Measurements from ENCODE around the gene RALGPS2.

The RALGPS2 gene, protein sequence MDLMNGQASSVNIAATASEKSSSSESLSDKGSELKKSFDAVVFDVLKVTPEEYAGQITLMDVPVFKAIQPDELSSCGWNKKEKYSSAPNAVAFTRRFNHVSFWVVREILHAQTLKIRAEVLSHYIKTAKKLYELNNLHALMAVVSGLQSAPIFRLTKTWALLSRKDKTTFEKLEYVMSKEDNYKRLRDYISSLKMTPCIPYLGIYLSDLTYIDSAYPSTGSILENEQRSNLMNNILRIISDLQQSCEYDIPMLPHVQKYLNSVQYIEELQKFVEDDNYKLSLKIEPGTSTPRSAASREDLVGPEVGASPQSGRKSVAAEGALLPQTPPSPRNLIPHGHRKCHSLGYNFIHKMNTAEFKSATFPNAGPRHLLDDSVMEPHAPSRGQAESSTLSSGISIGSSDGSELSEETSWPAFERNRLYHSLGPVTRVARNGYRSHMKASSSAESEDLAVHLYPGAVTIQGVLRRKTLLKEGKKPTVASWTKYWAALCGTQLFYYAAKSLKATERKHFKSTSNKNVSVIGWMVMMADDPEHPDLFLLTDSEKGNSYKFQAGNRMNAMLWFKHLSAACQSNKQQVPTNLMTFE

GRCh38 chr1:178724728-178725465 lies at the start of gene RALGPS2:
TSS of gene RALGPS2 (plus strand) at chr1:178725244. CDS start at chr1:178776765, 51,521 bp downstream.
- DNase-seq, result peak; percentile 26

GRCh38 chr1:178679237-178679636 lies 45.8 kb upstream of the RALGPS2 start:
- no peak for DNase-seq

DNA sequence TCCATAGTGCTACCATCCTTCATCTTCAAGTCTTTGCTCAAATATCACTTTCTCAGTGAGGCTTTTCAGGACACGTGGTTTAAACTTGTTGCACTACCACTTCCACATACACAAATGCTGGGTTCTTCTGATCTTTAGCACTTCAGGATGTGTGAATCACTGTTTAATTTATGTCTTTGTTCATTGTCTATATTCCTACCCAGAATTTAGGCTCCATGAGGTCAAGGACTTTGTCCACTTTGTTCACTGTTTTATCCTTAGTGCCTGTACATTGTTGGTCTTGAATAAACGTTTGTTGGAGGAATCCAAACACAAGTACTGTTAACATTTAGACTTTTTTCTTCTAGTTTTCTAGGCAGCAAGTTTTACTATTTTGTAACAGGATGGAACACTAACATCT lies 42.6 kb upstream of the RALGPS2 start:
- no peak for DNase-seq

GRCh38 chr1:178682886-178683285 lies 42.2 kb upstream of the RALGPS2 start:
- DNase-seq, result no peak

- DNase-seq, result no peak
Observed at GRCh38 chr1:178683291-178683690, 41.8 kb upstream of the RALGPS2 start.

GRCh38 chr1:178684111-178684510 lies 40.9 kb upstream of the RALGPS2 start:
- DNase-seq, result no peak

- no peak for DNase-seq
Observed at GRCh38 chr1:178684542-178685000, 40.5 kb upstream of the RALGPS2 start.

DNA sequence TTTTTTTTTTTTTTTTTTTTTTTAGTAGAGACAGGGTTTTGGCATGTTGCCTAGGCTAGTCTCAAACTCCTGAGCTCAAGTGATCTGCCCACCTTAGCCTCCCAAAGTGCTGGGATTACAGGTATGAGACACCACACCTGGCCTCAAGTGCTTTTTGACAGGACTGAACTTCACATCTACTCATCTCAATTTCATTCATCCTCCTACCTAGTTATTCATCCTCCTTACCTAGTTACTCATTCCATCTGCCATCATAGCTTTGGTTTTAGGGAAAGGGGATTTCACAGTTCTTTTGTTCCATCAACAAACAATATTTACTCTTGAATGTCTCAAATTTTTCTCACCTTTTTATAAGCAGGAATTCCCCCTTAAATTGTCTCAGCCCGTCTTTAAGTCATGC lies 38.6 kb upstream of the RALGPS2 start:
- no peak for DNase-seq

DNA sequence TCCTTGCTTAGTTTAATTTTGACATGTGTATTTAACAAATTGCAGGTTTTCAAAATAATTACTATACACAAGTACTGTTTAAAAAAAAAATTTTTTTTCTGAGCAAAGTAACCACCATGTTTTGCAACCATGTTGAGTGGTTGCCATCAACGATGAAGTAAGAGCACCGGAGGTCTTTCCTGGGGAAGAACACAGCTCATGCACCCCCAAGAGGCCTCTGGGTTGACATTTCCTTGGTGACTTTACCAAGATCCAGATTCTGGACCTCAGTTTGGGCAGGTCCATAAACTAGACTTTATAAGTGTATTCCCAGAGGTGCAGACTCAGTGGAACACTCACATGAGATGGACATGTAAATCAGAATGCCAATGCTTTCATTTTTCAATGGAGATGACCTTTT lies 36.8 kb upstream of the RALGPS2 start:
- no peak for DNase-seq

GRCh38 chr1:178689769-178690168 lies 35.3 kb upstream of the RALGPS2 start:
- no peak for DNase-seq

GRCh38 chr1:178690496-178690895 lies 34.5 kb upstream of the RALGPS2 start:
- no peak for DNase-seq

GRCh38 chr1:178692564-178693327 lies 32.3 kb upstream of the RALGPS2 start:
- DNase-seq, result no peak

DNA sequence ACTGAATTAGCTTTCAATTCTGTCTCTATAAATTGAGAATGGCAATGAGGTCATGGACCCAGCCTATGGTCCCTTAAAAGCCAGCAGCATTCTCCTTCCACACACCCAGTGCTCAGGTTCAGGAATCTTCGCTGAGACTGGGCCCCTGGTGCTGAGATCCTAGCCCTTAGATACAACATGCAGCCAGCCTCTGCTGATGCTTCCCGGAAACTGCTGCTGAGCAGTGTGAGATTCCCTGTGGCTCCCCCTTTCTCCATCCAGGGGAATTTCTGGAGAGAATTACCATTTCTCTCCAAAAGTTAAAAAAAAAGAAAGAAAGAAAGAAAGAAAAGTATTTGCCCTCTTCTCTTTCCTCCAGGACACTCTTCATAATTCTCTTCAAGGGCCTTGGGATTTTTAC lies 31.7 kb upstream of the RALGPS2 start:
- no peak for DNase-seq

DNA sequence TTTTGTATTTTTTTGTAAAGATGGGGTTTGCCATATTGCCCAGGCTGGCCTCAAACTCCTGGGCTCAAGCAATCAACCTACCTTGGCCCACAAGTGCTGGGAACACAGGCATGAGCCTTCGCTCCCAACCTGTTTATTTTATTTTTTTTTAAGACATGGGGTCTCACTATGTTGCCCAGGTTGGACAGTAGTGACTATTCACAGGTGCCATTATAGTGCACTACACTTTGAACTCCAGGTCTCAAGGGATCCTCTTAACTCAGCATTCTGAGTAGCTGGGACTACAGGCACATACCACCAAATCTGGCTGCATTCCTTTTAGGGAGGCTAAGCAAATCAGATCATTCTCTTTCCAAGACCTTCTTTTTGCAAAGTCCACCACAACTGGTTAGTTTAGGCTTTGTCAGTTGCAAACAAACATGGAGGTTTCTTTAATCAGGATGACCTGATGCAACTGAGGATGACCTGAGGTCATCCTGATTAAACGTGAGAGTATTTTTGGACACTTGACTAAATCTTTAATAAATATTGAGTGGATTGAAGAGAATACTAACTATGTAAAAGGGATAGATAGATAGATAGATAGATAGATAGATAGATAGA lies 30.0 kb upstream of the RALGPS2 start:
- DNase-seq, result no peak

DNA sequence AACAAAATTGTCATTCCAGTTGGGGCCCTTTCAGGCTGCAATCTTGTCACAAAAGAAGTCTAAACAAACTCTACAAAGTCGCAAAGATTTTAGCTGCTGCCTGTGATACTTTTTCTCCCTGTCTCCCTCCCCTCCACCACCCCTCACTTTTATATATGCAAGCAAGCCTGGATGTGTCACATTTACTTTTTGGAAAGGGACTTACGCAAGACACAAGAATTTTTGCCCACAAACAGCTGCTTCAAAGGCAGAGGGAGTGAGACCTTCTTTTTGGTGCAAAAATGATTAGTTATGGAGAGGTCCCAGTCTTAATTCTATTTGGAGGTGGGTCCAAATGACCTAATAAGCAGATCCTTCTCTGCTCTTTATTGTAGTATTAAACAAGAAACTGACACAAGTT lies 22.9 kb upstream of the RALGPS2 start:
- DNase-seq, result no peak

DNA sequence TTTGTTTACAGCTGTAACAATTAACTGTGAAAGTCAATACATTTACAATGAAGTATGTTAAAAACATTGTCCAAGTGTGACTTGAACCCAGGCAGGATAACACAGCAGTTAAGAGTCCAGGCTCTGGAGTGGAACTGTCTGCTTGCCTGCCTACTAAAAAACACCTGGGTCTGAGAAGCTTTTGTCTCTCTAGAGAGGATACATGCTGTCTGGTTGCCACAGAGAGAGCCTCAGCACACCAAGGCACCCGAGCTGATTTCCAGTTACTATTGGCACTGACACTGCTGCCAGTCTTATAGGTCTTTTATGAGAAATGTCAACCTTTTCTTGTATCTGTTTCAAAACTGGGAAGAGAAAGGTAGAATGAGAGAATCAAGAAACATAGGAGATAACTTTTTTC lies 20.2 kb upstream of the RALGPS2 start:
- DNase-seq, result no peak

DNA sequence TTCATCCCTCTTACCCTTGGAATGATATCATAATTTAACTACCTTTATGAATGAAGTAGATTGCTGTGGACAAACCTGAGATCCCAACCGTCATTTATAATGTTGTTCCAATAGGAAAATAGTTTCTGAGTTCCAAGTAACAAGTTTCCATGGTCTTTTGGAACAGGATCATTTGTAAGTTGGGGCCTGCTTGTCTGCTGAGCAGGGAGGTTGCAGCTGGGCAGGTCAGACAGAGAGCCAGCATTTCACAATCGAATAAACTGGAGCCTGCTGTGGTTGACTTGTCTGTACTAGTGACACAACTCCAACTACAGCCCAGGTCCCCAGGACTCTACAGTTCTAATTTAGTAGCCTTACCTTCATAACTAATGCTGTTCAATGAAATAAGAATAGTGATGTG lies 18.6 kb upstream of the RALGPS2 start:
- no peak for DNase-seq

DNA sequence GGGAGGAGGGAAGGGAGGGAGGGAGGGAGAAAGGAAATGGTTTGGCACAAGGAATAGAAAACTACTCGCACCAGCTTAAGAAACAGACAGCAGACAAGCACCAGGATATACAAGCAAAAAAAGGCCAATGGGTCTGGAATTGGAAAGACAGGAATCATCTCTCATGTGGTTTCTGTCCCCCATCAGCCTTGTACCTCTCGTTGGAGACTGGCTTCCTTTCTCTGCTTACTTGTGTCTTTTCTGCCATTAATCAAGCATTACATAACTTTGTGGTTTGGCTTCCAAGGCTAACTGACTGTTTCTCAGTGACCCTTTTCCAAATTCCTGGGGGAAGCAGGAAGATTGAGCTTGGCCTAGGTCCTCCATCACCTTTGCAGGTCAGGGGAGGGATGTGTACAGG lies 11.8 kb upstream of the RALGPS2 start:
- no peak for DNase-seq

- DNase-seq, result no peak
Observed at GRCh38 chr1:178714453-178714852, 10.6 kb upstream of the RALGPS2 start.

DNA sequence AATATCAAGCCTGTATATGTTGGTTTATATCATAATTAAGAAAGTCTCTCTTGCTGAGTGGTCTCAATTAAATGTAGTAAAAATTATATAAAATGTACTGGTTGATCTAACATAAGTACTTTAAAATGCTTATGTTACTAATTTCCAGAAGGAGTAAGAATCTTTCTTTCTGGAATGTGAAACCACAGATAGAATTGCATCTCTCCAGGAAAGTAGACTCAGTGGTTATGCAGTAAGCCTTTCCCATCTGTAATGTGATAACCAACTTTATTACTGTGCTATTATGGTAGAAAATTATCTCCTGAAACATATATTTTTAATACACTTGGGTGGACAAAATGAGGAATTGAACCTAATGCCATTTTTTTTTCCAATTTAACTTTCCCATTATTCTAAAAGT lies 8.9 kb upstream of the RALGPS2 start:
- DNase-seq, result no peak

GRCh38 chr1:178718520-178718919 lies 6.5 kb upstream of the RALGPS2 start:
- DNase-seq, result no peak

DNA sequence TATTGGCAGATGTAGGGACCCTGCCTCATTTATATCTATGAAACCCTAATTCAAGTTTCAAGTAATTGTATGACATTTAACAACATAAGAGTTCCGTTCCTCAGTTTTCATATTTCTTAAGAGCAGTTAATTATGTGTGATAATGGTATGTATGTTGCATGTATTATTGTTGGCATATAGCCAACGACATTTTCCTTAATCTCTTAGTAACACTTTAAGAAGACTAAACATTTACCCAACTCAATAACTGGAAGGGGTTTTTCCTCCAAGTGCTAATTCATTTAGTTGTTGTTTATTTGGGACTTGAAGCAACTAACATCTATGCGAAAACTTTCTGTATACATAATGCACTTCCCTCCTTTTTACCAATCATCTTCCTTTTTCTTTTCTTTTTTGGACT lies 1.5 kb upstream of the RALGPS2 start:
- DNase-seq, result no peak

DNA sequence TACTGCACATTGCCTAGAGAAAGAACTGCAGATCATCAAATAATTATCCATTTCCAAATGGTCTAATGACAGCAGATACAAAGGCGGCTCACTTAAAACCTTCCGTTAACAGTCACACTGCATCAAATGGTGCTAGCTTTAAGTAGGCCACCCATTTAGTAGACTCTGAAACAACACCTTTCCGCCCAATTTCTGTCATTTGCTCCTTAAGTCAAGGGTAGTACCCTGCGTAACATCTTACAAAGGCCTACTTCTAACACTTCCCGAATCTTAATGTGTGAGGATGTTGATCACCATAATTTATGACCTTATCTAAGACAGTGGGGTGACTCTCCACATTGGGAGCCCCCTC lies 692 bp upstream of the RALGPS2 start:
- no peak for DNase-seq
